ENCODE data around the gene UTS2B.

Gene UTS2B

DNA sequence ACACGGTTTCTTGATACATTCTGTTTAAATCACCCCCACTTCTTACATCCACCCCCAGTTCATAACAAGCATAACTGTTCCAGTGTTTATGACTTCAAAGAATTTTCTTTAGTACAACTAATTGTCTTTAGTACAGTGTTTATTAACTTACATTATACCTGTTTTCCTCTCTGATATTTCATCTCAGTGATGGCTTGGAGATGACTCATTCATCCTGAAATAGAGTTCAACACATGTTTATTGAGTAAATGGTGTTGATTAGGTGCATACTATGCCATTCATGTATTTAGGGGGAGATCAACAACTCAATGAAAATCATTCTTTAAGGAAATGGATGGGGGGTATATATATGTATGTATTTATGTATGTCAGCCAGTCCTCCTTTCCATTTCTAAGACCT is 21.7 kb upstream of the UTS2B start:
- H3K4me3 ChIP-seq (ENCODE audit: low read depth, low read length), result no peak overlapping the region
- TF ChIP-seq, protein P1, sequence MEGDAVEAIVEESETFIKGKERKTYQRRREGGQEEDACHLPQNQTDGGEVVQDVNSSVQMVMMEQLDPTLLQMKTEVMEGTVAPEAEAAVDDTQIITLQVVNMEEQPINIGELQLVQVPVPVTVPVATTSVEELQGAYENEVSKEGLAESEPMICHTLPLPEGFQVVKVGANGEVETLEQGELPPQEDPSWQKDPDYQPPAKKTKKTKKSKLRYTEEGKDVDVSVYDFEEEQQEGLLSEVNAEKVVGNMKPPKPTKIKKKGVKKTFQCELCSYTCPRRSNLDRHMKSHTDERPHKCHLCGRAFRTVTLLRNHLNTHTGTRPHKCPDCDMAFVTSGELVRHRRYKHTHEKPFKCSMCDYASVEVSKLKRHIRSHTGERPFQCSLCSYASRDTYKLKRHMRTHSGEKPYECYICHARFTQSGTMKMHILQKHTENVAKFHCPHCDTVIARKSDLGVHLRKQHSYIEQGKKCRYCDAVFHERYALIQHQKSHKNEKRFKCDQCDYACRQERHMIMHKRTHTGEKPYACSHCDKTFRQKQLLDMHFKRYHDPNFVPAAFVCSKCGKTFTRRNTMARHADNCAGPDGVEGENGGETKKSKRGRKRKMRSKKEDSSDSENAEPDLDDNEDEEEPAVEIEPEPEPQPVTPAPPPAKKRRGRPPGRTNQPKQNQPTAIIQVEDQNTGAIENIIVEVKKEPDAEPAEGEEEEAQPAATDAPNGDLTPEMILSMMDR (IDR thresholded peaks at IDR 0.05; ENCODE audit: low read depth, low read length), result no peak

DNA sequence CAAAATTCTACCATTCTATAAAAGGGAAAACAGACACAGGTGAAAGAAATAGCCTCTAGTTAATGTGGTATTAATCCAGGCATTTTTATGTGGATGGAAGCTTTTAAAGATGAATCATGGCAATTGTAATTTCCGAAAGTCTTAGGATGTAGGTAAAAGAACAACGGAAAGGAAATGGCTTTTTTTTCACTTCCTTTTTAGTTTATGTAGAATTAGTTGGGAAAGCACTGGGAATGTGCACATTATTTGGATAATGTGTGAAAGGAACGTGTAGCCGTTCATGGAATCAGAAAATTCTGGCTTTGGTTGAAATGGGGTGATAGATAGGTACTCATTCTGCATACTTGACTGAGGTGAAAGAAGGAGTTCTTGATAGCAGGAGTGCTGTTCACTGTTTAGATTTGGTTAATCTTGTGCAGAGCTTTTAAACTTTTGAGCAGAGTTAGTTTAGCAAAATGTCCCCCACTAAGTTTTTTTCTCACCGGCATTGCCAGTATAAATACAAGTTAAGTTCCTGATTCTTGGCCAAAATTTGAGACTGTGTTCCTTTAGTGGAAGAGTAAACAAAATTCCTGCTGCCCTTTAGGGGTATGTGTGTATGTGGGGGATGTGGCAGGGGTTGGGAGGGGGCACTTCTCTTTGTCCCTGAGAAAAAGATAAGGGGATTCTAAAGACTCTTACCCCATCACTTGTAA is 20.2 kb upstream of the UTS2B start:
- peak overlapping the region; percentile 23 for H3K4me3 ChIP-seq (ENCODE audit: low read depth, low read length)
- TF ChIP-seq, protein P1 (IDR thresholded peaks at IDR 0.05; ENCODE audit: low read depth, low read length), result no peak

DNA sequence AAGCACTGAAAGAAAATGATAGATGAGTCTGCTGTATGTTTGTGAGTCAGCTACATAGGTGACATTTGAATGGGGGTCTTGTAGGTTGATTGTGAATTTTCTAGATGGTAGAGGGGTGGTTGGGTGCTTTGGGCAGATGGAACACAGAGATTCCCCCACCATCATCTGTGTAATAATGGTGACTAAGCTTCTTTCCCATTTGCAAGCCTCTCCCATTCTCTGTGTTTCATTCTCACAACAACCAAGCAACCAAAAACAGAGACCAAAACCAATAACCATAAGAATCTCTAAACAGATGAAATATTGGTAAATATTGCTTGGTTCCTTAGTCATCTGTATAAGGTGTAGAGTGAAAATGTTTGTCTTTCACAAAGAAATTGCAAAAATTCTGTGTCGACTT is 17.8 kb upstream of the UTS2B start:
- TF ChIP-seq, protein P1 (IDR thresholded peaks at IDR 0.05; ENCODE audit: low read depth, low read length), result no peak

DNA sequence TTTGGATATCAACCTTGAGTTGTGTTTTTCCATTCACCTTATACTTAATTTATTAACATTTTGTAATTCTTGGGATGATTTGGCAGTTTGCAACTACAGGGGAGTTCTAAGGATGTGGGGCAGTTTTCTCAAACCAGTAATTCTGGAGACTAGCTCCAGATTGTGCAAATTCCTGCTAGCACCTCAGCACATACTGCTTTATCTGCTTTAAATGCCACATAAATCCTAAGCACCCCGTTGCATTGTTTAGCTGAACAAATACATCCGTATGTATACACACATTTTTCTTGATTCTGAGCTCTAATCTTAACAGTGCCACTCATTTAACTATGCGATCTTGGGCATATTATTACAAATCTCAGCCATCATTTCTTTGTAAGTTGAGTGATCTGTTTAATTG is 16.9 kb upstream of the UTS2B start:
- TF ChIP-seq, protein P1 (IDR thresholded peaks at IDR 0.05; ENCODE audit: low read depth, low read length), result no peak
- no peak overlapping the region for H3K4me3 ChIP-seq (ENCODE audit: low read depth, low read length)

More for the DNA sequence above, 17.8 kb upstream of the UTS2B start:
- H3K4me3 ChIP-seq (ENCODE audit: low read depth, low read length), result no peak overlapping the region

DNA sequence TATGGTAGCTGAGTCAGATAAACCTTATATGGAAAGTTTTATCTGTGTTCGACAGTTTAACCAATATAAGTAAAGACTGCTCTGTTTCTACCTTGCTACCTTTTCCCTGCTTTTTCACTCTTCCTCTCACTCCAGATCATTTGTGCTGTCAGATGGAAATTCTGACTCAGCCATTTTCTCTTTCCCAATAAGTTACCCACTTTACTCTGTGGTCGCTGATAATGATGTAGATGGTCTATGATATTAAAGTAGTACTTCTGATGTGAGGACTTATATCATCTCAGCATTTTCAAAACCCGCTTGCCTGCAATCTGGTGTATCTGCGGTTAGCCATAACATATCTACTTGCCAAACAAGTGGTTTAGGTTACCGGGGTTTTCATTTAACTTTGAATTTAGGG is 15.0 kb upstream of the UTS2B start:
- no peak overlapping the region for H3K4me3 ChIP-seq (ENCODE audit: low read depth, low read length)
- TF ChIP-seq, protein P1 (IDR thresholded peaks at IDR 0.05; ENCODE audit: low read depth, low read length), result no peak

DNA sequence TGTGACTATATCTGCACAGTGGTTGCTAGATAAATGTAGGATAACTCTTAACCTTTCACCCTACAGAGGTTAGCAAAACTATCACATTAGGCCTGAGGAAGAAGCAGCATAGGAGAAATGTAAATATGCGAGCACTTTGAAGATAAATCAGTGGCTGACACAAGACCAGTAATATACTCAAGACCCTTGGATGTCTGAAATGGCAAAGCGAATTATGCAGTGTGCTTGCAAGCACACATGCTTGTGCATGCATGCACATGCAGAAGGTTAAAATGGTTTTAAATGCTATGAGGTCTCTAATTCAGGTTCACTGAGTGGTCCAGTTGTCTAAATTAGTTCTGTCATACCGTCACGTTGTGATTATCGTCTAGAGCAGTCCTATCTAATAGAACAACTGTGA is 13.6 kb upstream of the UTS2B start:
- no peak overlapping the region for H3K4me3 ChIP-seq (ENCODE audit: low read depth, low read length)
- TF ChIP-seq, protein P1 (IDR thresholded peaks at IDR 0.05; ENCODE audit: low read depth, low read length), result no peak

GRCh38 chr3:191343115-191343514 is 12.8 kb upstream of the UTS2B start:
- H3K4me3 ChIP-seq (ENCODE audit: low read depth, low read length), result no peak overlapping the region
- TF ChIP-seq, protein P1 (IDR thresholded peaks at IDR 0.05; ENCODE audit: low read depth, low read length), result no peak
